HG02938 (cell line): ENCODE data around the gene MYCN.
"Not testable (repeated sequence)": the region's sequence is repeated elsewhere in the genome, so short reads cannot be mapped to it uniquely, and the experiment has no call there.

Source experiments
- ATAC-seq: cut with Tn5 transposase; IDR thresholded peaks from one replicate; pipeline ENCODE4 v1.9.1; 2021; ENCODE audit warnings: mild to moderate bottlenecking, moderate library complexity; ENCODE audit not compliant: unreplicated experiment

The MYCN gene

GRCh38 chr2:15942711-15943345 is 2.5 kb downstream of the MYCN start:
- no peak for ATAC-seq

- no peak for ATAC-seq
Measured at GRCh38 chr2:15943378-15944280, 3.3 kb downstream of the MYCN start.

GRCh38 chr2:15944325-15945017 is 4.1 kb downstream of the MYCN start:
- ATAC-seq = no peak

- ATAC-seq = no peak
Measured at GRCh38 chr2:15945909-15946705, 5.8 kb downstream of the MYCN start.

- no peak for ATAC-seq
Measured at GRCh38 chr2:15946983-15947382, 6.6 kb downstream of the MYCN start.

- no peak for ATAC-seq
Measured at GRCh38 chr2:15947431-15947830, 7.1 kb downstream of the MYCN start.

- ATAC-seq = no peak
Measured at GRCh38 chr2:15948704-15948957, 8.3 kb downstream of the MYCN start.

GRCh38 chr2:15949126-15949525 is 8.8 kb downstream of the MYCN start:
- ATAC-seq = no peak

- ATAC-seq = no peak
Measured at GRCh38 chr2:15949551-15949950, 9.2 kb downstream of the MYCN start.

- ATAC-seq = no peak
Measured at GRCh38 chr2:15950088-15950952, 10.0 kb downstream of the MYCN start.

GRCh38 chr2:15951936-15952335 is 11.6 kb downstream of the MYCN start:
- not testable (repeated sequence) for ATAC-seq

- no peak for ATAC-seq
Measured at GRCh38 chr2:15952451-15953146, 12.2 kb downstream of the MYCN start.

- ATAC-seq = no peak
Measured at GRCh38 chr2:15953147-15953630, 12.8 kb downstream of the MYCN start.

- no peak for ATAC-seq
Measured at GRCh38 chr2:15953891-15954680, 13.7 kb downstream of the MYCN start.

GRCh38 chr2:15954761-15955160 is 14.4 kb downstream of the MYCN start:
- no peak for ATAC-seq

GRCh38 chr2:15955232-15955988 is 15.1 kb downstream of the MYCN start:
- no peak for ATAC-seq

GRCh38 chr2:15956230-15956629 is 15.9 kb downstream of the MYCN start:
- no peak for ATAC-seq
